Transverse colon (tissue), 4 donors: ENCODE data around the gene UBE2E2.

Experiments used
- POLR2A ChIP-seq: fragments of 450-650 bp; IDR thresholded peaks from one replicate; pipeline ENCODE4 v1.6.1; 2016; ENCODE audit warnings: antibody characterized with exemption, mild to moderate bottlenecking, moderate library complexity
- POLR2AphosphoS5 ChIP-seq, 3 donors: sonication (generic); formaldehyde crosslinking; IDR thresholded peaks; one replicate each; pipeline ENCODE4 v1.6.1; 2016; ENCODE audit warnings: antibody characterized with exemption in 3 of 3
- TF ChIP-seq, protein P1 (sequence below), 5 experiments: fragments of 200-600 bp in 3 of 5; fragments of 450-650 bp in 2 of 5; sonication (generic) in 3 of 5; IDR thresholded peaks; 1 replicate in 2 of 5; 2 replicates in 3 of 5; pipeline ENCODE4 v1.5.1; 2016 to 2017; ENCODE audit warnings: antibody characterized with exemption in 5 of 5, inconsistent platforms in 3 of 5, mild to moderate bottlenecking in 2 of 5, moderate library complexity in 1 of 5

DNA sequence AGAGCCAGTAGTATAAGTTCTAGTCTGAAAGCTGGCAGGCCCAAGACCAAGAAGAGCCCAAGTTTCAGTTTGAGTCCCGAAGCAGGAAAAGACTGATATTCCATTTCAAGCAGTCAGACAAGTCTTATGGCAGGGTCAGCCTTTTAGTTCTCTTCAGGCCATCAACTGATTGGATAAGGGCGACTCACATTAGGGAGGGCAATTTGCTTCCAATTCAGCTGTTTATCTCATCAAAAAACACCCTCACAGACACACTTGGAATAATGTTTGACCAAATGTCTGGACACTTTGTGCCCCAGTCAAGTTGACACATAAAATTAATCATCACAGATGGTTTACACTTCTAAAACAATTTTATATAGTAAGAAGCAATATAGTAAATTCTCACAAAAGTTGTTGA, 69.7 kb downstream of the UBE2E2 start:
- TF ChIP-seq, protein P1, sequence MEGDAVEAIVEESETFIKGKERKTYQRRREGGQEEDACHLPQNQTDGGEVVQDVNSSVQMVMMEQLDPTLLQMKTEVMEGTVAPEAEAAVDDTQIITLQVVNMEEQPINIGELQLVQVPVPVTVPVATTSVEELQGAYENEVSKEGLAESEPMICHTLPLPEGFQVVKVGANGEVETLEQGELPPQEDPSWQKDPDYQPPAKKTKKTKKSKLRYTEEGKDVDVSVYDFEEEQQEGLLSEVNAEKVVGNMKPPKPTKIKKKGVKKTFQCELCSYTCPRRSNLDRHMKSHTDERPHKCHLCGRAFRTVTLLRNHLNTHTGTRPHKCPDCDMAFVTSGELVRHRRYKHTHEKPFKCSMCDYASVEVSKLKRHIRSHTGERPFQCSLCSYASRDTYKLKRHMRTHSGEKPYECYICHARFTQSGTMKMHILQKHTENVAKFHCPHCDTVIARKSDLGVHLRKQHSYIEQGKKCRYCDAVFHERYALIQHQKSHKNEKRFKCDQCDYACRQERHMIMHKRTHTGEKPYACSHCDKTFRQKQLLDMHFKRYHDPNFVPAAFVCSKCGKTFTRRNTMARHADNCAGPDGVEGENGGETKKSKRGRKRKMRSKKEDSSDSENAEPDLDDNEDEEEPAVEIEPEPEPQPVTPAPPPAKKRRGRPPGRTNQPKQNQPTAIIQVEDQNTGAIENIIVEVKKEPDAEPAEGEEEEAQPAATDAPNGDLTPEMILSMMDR (IDR thresholded peaks at IDR 0.05) = no peak
- TF ChIP-seq POLR2A (no peak), POLR2AphosphoS5 (IDR thresholded peaks at IDR 0.05) (no peak)
